ACC112 (cell line): ENCODE results near the gene METTL13.

Experiments used
- H2AFZ ChIP-seq: fragments of 200-600 bp; sonication (generic); one replicate; pipeline ENCODE4 v1.6.0; 2017; ENCODE audit warnings: antibody characterized with exemption, low read length; ENCODE audit not compliant: unreplicated experiment
- H3K27ac ChIP-seq: fragments of 200-600 bp; sonication (generic); 2 replicates; pipeline ENCODE4 v1.5.1; 2014; ENCODE audit warnings: low read depth, mild to moderate bottlenecking, antibody characterized with exemption, low read length, moderate library complexity
- H3K27me3 ChIP-seq: fragments of 200-600 bp; sonication (generic); 2 replicates; pipeline ENCODE4 v1.6.1; 2014; ENCODE audit warnings: mild to moderate bottlenecking, antibody characterized with exemption, low read length, moderate library complexity, mixed read lengths; ENCODE audit not compliant: insufficient read depth
- H3K36me3 ChIP-seq: fragments of 200-600 bp; sonication (generic); 2 replicates; pipeline ENCODE4 v1.6.1; 2016; ENCODE audit warnings: mild to moderate bottlenecking, antibody characterized with exemption, low read length, moderate library complexity, mixed read lengths; ENCODE audit not compliant: insufficient read depth
- H3K4me1 ChIP-seq: fragments of 200-600 bp; sonication (generic); one replicate; pipeline ENCODE4 v1.6.1; 2016; ENCODE audit warnings: low read length, mixed read lengths; ENCODE audit not compliant: insufficient read depth, unreplicated experiment, control insufficient read depth
- H3K4me3 ChIP-seq: fragments of 200-600 bp; sonication (generic); 2 replicates; pipeline ENCODE4 v1.5.1; 2014; ENCODE audit warnings: mild to moderate bottlenecking, low read depth, low read length
- H3K79me2 ChIP-seq: fragments of 200-600 bp; sonication (generic); one replicate; pipeline ENCODE4 v1.6.0; 2016; ENCODE audit warnings: low read length; ENCODE audit not compliant: control insufficient read depth, unreplicated experiment, insufficient read depth

METTL13 gene

DNA sequence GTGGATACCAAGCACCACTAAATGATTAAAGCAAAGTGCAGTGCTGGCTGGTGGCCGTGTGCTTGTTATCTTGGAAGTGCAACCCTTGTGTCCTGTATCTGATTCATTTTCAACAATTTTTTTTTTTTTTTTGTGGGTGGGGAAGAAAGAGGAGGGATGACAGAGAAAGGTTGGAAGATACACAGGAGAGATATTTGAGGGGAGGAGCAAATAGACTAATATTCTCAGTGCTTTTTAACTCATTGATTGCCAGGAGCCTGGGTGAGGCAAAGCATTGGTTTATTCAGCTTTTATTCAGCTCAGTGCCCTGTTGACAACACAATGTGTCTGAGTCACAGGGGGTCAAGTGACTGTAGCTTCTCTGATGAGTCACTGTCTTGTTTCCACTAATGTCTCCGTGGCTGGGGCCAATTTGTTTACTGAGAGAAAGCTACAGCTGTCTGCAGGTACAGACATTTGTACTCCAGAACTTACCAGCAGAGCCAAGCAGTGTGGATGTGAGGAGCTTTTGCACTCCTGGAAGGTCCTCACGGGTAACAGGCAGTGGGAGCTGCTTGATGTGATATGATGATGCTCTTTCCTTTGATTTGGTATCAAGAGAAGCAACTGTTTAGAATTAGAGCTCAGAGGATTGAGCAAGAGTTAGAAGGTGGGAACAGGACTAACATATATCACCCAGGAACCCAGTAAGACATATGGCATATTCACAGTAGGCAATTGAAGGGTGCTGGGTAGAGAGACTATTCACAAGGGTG is 36.2 kb downstream of the METTL13 start:
- Histone ChIP-seq H3K36me3 (no peaks in the 10 kb centered on the region), H3K4me3 (peak overlapping the region; percentile 22; the same call in 1 of the 2 replicates), H2AFZ (no peak overlapping the region), H3K27me3 (peaks cover 6% of the 10 kb centered on the region; the same call in 1 of the 2 replicates), H3K4me1 (peaks cover 16% of the 10 kb centered on the region), H3K27ac (peak overlapping the region; percentile 20; the same call in 1 of the 2 replicates), H3K79me2 (no peaks in the 10 kb centered on the region)

DNA sequence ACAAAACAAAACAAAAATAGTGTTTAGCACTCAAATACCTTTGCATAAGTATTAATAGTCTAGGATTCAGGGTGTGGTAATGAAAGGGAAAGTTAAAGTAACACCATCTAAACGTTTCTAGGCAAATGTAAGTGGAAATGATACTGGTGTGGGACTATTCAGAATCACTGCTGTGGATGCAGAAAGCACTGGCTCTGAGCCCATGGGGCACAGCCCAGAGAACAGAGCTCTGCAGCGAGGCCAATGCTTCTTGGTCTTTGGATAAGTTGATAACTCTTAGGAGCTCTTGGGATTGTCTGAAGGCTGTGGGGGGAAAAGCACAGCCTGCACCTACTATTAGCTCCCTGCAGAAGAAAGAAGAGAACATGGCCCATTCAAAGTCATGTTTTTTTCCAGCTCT is 38.5 kb downstream of the METTL13 start:
- Histone ChIP-seq H2AFZ (no peak overlapping the region), H3K27me3 (peaks cover 26% of the 10 kb centered on the region), H3K79me2 (no peaks in the 10 kb centered on the region), H3K36me3 (no peaks in the 10 kb centered on the region), H3K4me1 (peaks cover 16% of the 10 kb centered on the region), H3K27ac (no peak overlapping the region), H3K4me3 (no peak overlapping the region)

DNA sequence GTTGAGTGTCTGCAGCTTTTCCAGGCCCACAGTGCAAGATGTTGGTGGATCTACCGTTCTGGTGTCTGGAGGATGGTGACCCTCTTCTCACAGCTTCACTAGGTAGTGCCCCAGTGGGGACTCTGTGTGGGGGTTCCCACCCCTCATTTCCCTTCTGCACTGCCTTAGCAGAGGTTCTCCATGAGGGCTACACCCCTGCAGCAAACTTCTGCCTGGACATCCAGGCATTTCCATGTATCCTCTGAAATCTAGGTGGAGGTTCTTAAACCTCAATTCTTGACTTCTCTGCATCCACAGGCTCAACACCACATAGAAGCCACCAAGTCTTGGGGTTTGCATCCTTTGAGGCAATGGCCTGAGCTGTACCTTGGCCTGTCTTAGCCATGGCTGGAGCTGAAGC is 45.5 kb downstream of the METTL13 start:
- no peak overlapping the region for H2AFZ ChIP-seq
- H3K36me3 ChIP-seq: no peaks in the 10 kb centered on the region
- H3K4me1 ChIP-seq: no peaks in the 10 kb centered on the region
- H3K4me3 ChIP-seq: no peak overlapping the region
- H3K79me2 ChIP-seq: no peaks in the 10 kb centered on the region
- H3K27me3 ChIP-seq: peaks cover 33% of the 10 kb centered on the region
- no peak overlapping the region for H3K27ac ChIP-seq

DNA sequence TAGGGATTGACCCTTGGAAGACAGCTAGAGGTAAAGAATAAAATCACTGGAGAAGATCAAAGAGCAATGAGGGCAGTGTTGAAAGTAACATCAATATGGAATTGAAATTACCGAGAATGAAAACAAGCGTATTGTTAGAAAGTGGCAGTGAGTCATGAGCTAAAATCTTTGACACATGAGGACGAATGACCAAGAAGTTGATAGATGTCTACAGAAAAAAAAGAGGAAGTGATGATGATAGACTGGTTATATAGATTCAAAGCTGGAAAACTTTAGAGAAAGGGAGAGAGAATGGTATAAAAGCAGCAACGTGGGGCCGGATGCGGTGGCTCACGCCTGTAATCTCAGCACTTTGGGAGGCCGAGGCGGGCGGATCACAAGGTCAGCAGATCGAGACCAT is 47.3 kb downstream of the METTL13 start:
- Histone ChIP-seq H3K36me3 (no peaks in the 10 kb centered on the region), H3K79me2 (no peaks in the 10 kb centered on the region), H3K4me1 (no peaks in the 10 kb centered on the region), H3K4me3 (no peak overlapping the region), H3K27me3 (peaks cover 24% of the 10 kb centered on the region), H2AFZ (no peak overlapping the region), H3K27ac (no peak overlapping the region)

- Histone ChIP-seq H3K4me3 (no peak overlapping the region), H3K36me3 (no peaks in the 10 kb centered on the region), H3K79me2 (no peaks in the 10 kb centered on the region), H3K27ac (no peak overlapping the region), H3K4me1 (no peaks in the 10 kb centered on the region), H3K27me3 (peaks cover 4% of the 10 kb centered on the region; the same call in 1 of the 2 replicates), H2AFZ (no peak overlapping the region)
Measured at GRCh38 chr1:171833091-171833825, 51.8 kb downstream of the METTL13 start.

GRCh38 chr1:171834821-171835220 is 53.4 kb downstream of the METTL13 start:
- no peaks in the 10 kb centered on the region for H3K79me2 ChIP-seq
- H3K27ac ChIP-seq: no peak overlapping the region
- H2AFZ ChIP-seq: no peak overlapping the region
- H3K4me1 ChIP-seq: no peaks in the 10 kb centered on the region
- no peak overlapping the region for H3K4me3 ChIP-seq
- H3K36me3 ChIP-seq: no peaks in the 10 kb centered on the region
- H3K27me3 ChIP-seq: peaks cover 6% of the 10 kb centered on the region

DNA sequence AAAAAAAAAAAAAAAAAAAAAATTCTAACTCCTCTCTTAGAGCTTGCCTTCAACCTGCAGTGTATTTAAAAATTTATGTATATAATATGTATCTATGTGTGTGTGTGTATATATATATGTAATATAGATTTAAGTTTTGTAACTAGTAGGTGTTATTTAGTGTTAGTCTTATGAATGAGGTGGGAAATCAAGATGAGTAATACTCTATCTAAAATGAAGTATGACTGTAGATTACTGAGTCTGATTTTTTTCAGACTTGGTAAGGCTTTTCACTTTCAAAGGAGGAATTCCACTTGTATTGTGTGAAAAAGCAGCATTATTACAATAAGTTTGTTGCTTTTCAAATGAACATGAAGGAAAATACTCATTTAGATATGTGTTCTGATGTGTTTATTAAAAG is 54.4 kb downstream of the METTL13 start:
- Histone ChIP-seq H3K4me3 (no peak overlapping the region), H3K27me3 (peaks cover 6% of the 10 kb centered on the region), H2AFZ (no peak overlapping the region), H3K79me2 (no peaks in the 10 kb centered on the region), H3K36me3 (no peaks in the 10 kb centered on the region), H3K27ac (no peak overlapping the region), H3K4me1 (no peaks in the 10 kb centered on the region)

- Histone ChIP-seq H3K79me2 (no peaks in the 10 kb centered on the region), H3K4me1 (no peaks in the 10 kb centered on the region), H3K27ac (no peak within 1 kb of the TSS), H3K36me3 (no peaks in the 10 kb centered on the region), H2AFZ (peak within 1 kb of the TSS; percentile 71), H3K4me3 (peak within 1 kb of the TSS; percentile 83), H3K27me3 (peaks cover 37% of the 10 kb centered on the region)
Measured at GRCh38 chr1:171841050-171841910, 59.8 kb downstream of the METTL13 start, which contains the start of gene DNM3. Gene DNM3, plus strand, starts transcription at chr1:171841498. Its CDS starts 159 bp downstream, at chr1:171841657.

DNA sequence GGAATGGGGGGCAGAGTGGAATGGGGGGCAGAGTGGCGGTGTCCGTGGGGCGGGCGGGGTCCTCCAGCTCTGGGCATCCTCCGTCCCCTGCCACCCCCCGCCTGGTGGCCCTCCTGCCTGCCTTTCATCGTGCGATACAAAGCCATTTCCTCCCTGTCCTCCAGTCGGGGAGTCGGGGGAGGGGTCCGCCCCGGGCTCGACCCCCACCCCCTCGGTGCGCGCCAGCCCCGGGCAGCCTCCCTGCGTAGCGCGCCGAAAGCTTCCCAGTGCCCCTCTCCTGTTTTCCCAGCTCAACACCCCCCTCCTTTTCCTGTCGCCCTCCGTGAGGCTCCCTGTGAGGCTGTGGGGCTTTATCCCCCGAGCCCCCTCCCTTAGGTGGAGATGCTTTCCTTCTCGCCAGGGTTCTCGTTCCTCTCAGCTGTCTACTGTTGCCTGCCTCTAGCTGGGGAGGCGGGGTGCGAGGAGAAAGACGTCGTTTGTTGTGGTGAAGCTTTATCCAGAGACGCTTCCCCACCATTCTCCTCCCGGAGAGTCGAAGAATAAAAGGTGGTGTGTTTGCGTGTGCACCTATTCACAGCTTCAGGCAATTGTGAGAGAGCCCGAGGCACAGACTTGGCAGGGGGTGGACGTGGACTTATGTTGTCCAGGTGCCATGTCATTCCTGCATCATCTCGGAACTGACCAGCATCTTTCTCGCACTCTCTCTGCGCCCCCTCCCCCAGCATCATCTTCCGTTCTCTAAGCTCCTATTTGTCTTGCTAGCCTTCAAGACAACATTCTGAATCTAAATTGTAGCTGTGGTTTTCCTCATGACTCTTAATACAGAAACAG is 60.7 kb downstream of the METTL13 start:
- Histone ChIP-seq H2AFZ (peak overlapping the region; percentile 71), H3K4me3 (peak overlapping the region; percentile 83)

DNA sequence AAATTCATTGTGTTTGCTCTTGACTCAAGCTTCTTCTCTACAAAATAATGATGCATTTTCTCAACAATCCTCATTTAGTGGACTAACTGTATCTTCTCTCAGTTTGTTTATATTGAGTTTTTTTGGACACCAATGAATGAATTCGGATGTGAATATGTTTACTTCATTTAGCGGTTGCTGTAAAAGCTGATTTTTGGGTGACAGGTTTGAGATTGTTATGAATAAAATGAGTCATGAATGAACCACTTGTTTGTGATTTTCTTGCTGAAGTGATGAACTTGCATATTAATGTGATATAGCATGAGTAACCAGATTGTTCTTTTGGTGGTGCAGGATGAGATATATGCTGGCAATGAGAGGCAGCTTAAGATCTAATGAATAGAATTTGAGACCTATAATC is 62.9 kb downstream of the METTL13 start:
- no peaks in the 10 kb centered on the region for H3K79me2 ChIP-seq
- H3K27ac ChIP-seq: no peak overlapping the region
- H3K4me3 ChIP-seq: no peak overlapping the region
- H3K27me3 ChIP-seq: peaks cover 36% of the 10 kb centered on the region
- H3K36me3 ChIP-seq: no peaks in the 10 kb centered on the region
- no peaks in the 10 kb centered on the region for H3K4me1 ChIP-seq
- H2AFZ ChIP-seq: no peak overlapping the region

More for the DNA sequence above, 60.7 kb downstream of the METTL13 start:
- Histone ChIP-seq H3K4me1 (no peaks in the 10 kb centered on the region), H3K27ac (no peak overlapping the region), H3K27me3 (peaks cover 37% of the 10 kb centered on the region), H3K79me2 (no peaks in the 10 kb centered on the region), H3K36me3 (no peaks in the 10 kb centered on the region)
